PFSK-1 (cell line): Measurements from ENCODE around the gene CNTLN.

Source experiments
- FOXP2 ChIP-seq: optimal IDR thresholded peaks from 2 replicates; pipeline ENCODE3; 2011; ENCODE audit warnings: borderline replicate concordance, control low read depth, inconsistent platforms; ENCODE audit not compliant: insufficient read depth; ENCODE audit errors: extremely low read length, extremely low read depth
- POLR2AphosphoS5 ChIP-seq: IDR thresholded peaks from 2 replicates; pipeline ENCODE4 v1.6.1; 2012; ENCODE audit warnings: low read depth, mild to moderate bottlenecking, control low read depth, low read length, moderate library complexity
- REST ChIP-seq, 2 experiments: IDR thresholded peaks; 2 replicates each; pipeline versions ENCODE4 v1.6.1 to v1.8.0; 2011 to 2012; ENCODE audit warnings: low read depth in 2 of 2, low read length in 2 of 2, control low read depth in 1 of 2, inconsistent platforms in 1 of 2, mild to moderate bottlenecking in 1 of 2, moderate library complexity in 1 of 2; ENCODE audit not compliant: insufficient read depth in 1 of 2
- SIN3A ChIP-seq: IDR thresholded peaks from 2 replicates; pipeline ENCODE4 v1.6.1; 2012; ENCODE audit warnings: mild to moderate bottlenecking, low read length, moderate library complexity, borderline replicate concordance; ENCODE audit not compliant: insufficient read depth
- TAF1 ChIP-seq: IDR thresholded peaks from 2 replicates; pipeline ENCODE4 v1.6.1; 2012; ENCODE audit warnings: low read length, control low read depth, borderline replicate concordance; ENCODE audit not compliant: insufficient read depth

Gene CNTLN

GRCh38 chr9:17216011-17216410 lies 81.2 kb downstream of the CNTLN start:
- no peak for TF ChIP-seq REST (IDR thresholded peaks at IDR 0.05; ENCODE audit: insufficient read depth in 1 of 2, low read depth in 2 of 2, low read length in 2 of 2)
- no peak for TF ChIP-seq POLR2AphosphoS5
- TF ChIP-seq SIN3A, result no peak
- TF ChIP-seq FOXP2, result no peak
- TF ChIP-seq TAF1, result no peak

GRCh38 chr9:17216646-17217045 lies 81.8 kb downstream of the CNTLN start:
- TF ChIP-seq POLR2AphosphoS5 (no peak), TAF1 (no peak), REST (IDR thresholded peaks at IDR 0.05; ENCODE audit: insufficient read depth in 1 of 2, low read depth in 2 of 2, low read length in 2 of 2) (no peak), SIN3A (no peak), FOXP2 (no peak)

- no peak for TF ChIP-seq TAF1
- no peak for TF ChIP-seq REST (IDR thresholded peaks at IDR 0.05; ENCODE audit: insufficient read depth in 1 of 2, low read depth in 2 of 2, low read length in 2 of 2)
- TF ChIP-seq SIN3A, result no peak
- TF ChIP-seq FOXP2, result no peak
- no peak for TF ChIP-seq POLR2AphosphoS5
Observed at GRCh38 chr9:17217272-17217671, 82.4 kb downstream of the CNTLN start.

GRCh38 chr9:17219261-17219660 lies 84.4 kb downstream of the CNTLN start:
- TF ChIP-seq SIN3A (no peak), POLR2AphosphoS5 (no peak), REST (IDR thresholded peaks at IDR 0.05; ENCODE audit: insufficient read depth in 1 of 2, low read depth in 2 of 2, low read length in 2 of 2) (no peak), TAF1 (no peak), FOXP2 (no peak)

- TF ChIP-seq REST (IDR thresholded peaks at IDR 0.05; ENCODE audit: insufficient read depth in 1 of 2, low read depth in 2 of 2, low read length in 2 of 2), result no peak
- TF ChIP-seq POLR2AphosphoS5, result no peak
- TF ChIP-seq FOXP2, result no peak
- TF ChIP-seq SIN3A, result no peak
- no peak for TF ChIP-seq TAF1
Observed at GRCh38 chr9:17222932-17223331, 88.1 kb downstream of the CNTLN start.
